Neuronal stem cell (in vitro differentiated cells): ENCODE data around the gene PRIM2.
"Not testable (repeated sequence)": the region's sequence is repeated elsewhere in the genome, so short reads cannot be mapped to it uniquely, and the experiment has no call there.

ENCODE experiments used
- DNase-seq: peaks from one replicate; pipeline ENCODE4 v3.0.0-alpha.2; 2013; ENCODE audit warnings: low spot score
- H2AFZ ChIP-seq: one replicate; pipeline ENCODE4 v1.6.1; 2013; ENCODE audit warnings: mild to moderate bottlenecking, low read length, inconsistent platforms
- H2AK5ac ChIP-seq: 2 replicates; pipeline ENCODE4 v1.6.1; 2013; ENCODE audit warnings: low read depth, mild to moderate bottlenecking, inconsistent platforms, low read length, moderate library complexity, mixed read lengths
- H2BK120ac ChIP-seq: 2 replicates; pipeline ENCODE4 v1.6.1; 2013; ENCODE audit warnings: low read depth, mild to moderate bottlenecking, inconsistent platforms, low read length, moderate library complexity, mixed read lengths
- H2BK12ac ChIP-seq: one replicate; pipeline ENCODE4 v1.6.1; 2013; ENCODE audit warnings: low read length, inconsistent platforms
- H2BK15ac ChIP-seq: 2 replicates; pipeline ENCODE4 v1.6.1; 2013; ENCODE audit warnings: mild to moderate bottlenecking, low read length, inconsistent platforms, mixed read lengths
- H2BK5ac ChIP-seq: one replicate; pipeline ENCODE4 v1.6.1; 2013; ENCODE audit warnings: inconsistent platforms, mild to moderate bottlenecking, low read length, moderate library complexity
- H3K14ac ChIP-seq: one replicate; pipeline ENCODE4 v1.6.1; 2013; ENCODE audit warnings: low read length, inconsistent platforms
- H3K18ac ChIP-seq: 2 replicates; pipeline ENCODE4 v1.6.1; 2013; ENCODE audit warnings: low read length, inconsistent platforms
- H3K23ac ChIP-seq: 2 replicates; pipeline ENCODE4 v1.6.1; 2013; ENCODE audit warnings: low read depth, mild to moderate bottlenecking, mixed read lengths, low read length, inconsistent platforms; ENCODE audit not compliant: poor library complexity
- H3K27ac ChIP-seq: replicated peaks from 3 replicates; pipeline ENCODE4 v1.5.1; 2013; ENCODE audit warnings: low read length, inconsistent platforms
- H3K27me3 ChIP-seq, 3 experiments: 2 replicates each; pipeline ENCODE4 v1.6.1; 2013; ENCODE audit warnings: low read length in 3 of 3, mild to moderate bottlenecking in 2 of 3, inconsistent platforms in 1 of 3, low read depth in 1 of 3, mixed read lengths in 1 of 3, moderate library complexity in 1 of 3; ENCODE audit not compliant: control insufficient read depth in 3 of 3, insufficient read depth in 3 of 3
- H3K36me3 ChIP-seq, 2 donors: replicated peaks in 1 of 2; 2 replicates each; pipeline ENCODE4 v1.6.1; 2013; ENCODE audit warnings: low read length in 2 of 2; ENCODE audit not compliant: control insufficient read depth in 2 of 2, insufficient read depth in 2 of 2
- H3K4ac ChIP-seq: 2 replicates; pipeline ENCODE4 v1.6.1; 2013; ENCODE audit warnings: inconsistent platforms, mild to moderate bottlenecking, low read length, moderate library complexity
- H3K4me1 ChIP-seq, 2 donors: 1 replicate in 1 of 2; 2 replicates in 1 of 2; pipeline ENCODE4 v1.6.1; 2013; ENCODE audit warnings: low read length in 2 of 2, low read depth in 1 of 2; ENCODE audit not compliant: control insufficient read depth in 2 of 2, insufficient read depth in 1 of 2
- H3K4me2 ChIP-seq: one replicate; pipeline ENCODE4 v1.6.1; 2013; ENCODE audit warnings: mild to moderate bottlenecking, low read length, inconsistent platforms; ENCODE audit not compliant: insufficient read depth, poor library complexity, severe bottlenecking
- H3K4me3 ChIP-seq, 2 donors: 2 replicates each; pipeline ENCODE4 v1.5.1; 2013; ENCODE audit warnings: low read length in 2 of 2, mild to moderate bottlenecking in 2 of 2, inconsistent platforms in 1 of 2, moderate library complexity in 1 of 2
- H3K79me1 ChIP-seq: one replicate; pipeline ENCODE4 v1.6.1; 2013; ENCODE audit warnings: low read depth, mild to moderate bottlenecking, inconsistent platforms, low read length, moderate library complexity
- H3K9ac ChIP-seq: one replicate; pipeline ENCODE4 v1.6.1; 2013; ENCODE audit warnings: mild to moderate bottlenecking, low read depth, low read length, inconsistent platforms; ENCODE audit not compliant: poor library complexity
- H3K9me3 ChIP-seq, 2 donors: replicated peaks in 1 of 2; 2 replicates each; pipeline versions ENCODE3 to v1.6.1; 2013; ENCODE audit warnings: low read length in 2 of 2, mild to moderate bottlenecking in 2 of 2, inconsistent platforms in 1 of 2, low read depth in 1 of 2, mixed read lengths in 1 of 2, moderate library complexity in 1 of 2; ENCODE audit not compliant: control insufficient read depth in 2 of 2, insufficient read depth in 1 of 2
- H4K8ac ChIP-seq: one replicate; pipeline ENCODE4 v1.6.1; 2013; ENCODE audit warnings: low read depth, mild to moderate bottlenecking, inconsistent platforms, low read length, moderate library complexity
- H4K91ac ChIP-seq: one replicate; pipeline ENCODE4 v1.6.1; 2013; ENCODE audit warnings: low read length, low read depth, mild to moderate bottlenecking, inconsistent platforms; ENCODE audit not compliant: poor library complexity
- WGBS, 2 donors: extraction: QIAGEN DNeasy Blood & Tissue Kit; methylation state at CpG; one replicate each; pipeline ENCODE4 v1.1.7; 2013; ENCODE audit warnings: missing lambda C conversion rate in 2 of 2, mixed read lengths in 1 of 2; ENCODE audit not compliant: insufficient read length in 2 of 2, insufficient replicate concordance in 1 of 2; ENCODE audit errors: extremely low coverage in 2 of 2; 5-methylcytosine and 5-hydroxymethylcytosine counted together

Gene PRIM2

GRCh38 chr6:57668108-57668507, 350.7 kb downstream of the PRIM2 start:
- not testable (repeated sequence) for H3K4ac ChIP-seq, H3K36me3 ChIP-seq, H3K14ac ChIP-seq, H3K23ac ChIP-seq, H4K8ac ChIP-seq, H3K4me1 ChIP-seq, H3K18ac ChIP-seq, H4K91ac ChIP-seq, H3K27ac ChIP-seq, H2BK12ac ChIP-seq, H2BK5ac ChIP-seq, H3K27me3 ChIP-seq, H3K4me3 ChIP-seq, H3K9me3 ChIP-seq, H2BK120ac ChIP-seq, H3K4me2 ChIP-seq, H3K9ac ChIP-seq, H2AFZ ChIP-seq, H3K79me1 ChIP-seq, DNase-seq, H2AK5ac ChIP-seq, H2BK15ac ChIP-seq

- not testable (repeated sequence) for H3K4me1 ChIP-seq, H3K4ac ChIP-seq, H2BK12ac ChIP-seq, H3K14ac ChIP-seq, H3K27ac ChIP-seq, H2BK15ac ChIP-seq, H3K27me3 ChIP-seq, H3K4me2 ChIP-seq, H2BK5ac ChIP-seq, H4K8ac ChIP-seq, H3K9ac ChIP-seq, H3K23ac ChIP-seq, H3K9me3 ChIP-seq, H3K36me3 ChIP-seq, H2BK120ac ChIP-seq, DNase-seq, H3K18ac ChIP-seq, H3K4me3 ChIP-seq, H3K79me1 ChIP-seq, H2AK5ac ChIP-seq, H4K91ac ChIP-seq
- no CpG with 5 or more reads among the region's 3 CpGs for WGBS, 2 donors
- peak overlapping the region; percentile 71 for H2AFZ ChIP-seq
Measured at GRCh38 chr6:57671237-57671636, 353.8 kb downstream of the PRIM2 start.

GRCh38 chr6:57671937-57672627, 354.7 kb downstream of the PRIM2 start:
- H3K4ac ChIP-seq, H3K4me2 ChIP-seq, H3K14ac ChIP-seq, H3K4me3 ChIP-seq, H3K36me3 ChIP-seq, H2BK5ac ChIP-seq, H2BK12ac ChIP-seq, DNase-seq, H3K27me3 ChIP-seq, H2BK120ac ChIP-seq, H2BK15ac ChIP-seq, H3K4me1 ChIP-seq, H2AK5ac ChIP-seq, H3K27ac ChIP-seq, H3K79me1 ChIP-seq, H3K9ac ChIP-seq, H4K91ac ChIP-seq, H3K9me3 ChIP-seq, H3K18ac ChIP-seq, H3K23ac ChIP-seq, H4K8ac ChIP-seq: not testable (repeated sequence)
- WGBS, 2 donors: no CpG with 5 or more reads among the region's 6 CpGs
- peak overlapping the region; percentile 40 for H2AFZ ChIP-seq

- not testable (repeated sequence) for H2AFZ ChIP-seq, DNase-seq
- no CpG with 5 or more reads among the region's 1 CpG for WGBS, 2 donors
Measured at GRCh38 chr6:57673281-57673680, 355.9 kb downstream of the PRIM2 start.

More at GRCh38 chr6:57673281-57673680, 355.9 kb downstream of the PRIM2 start:
- not testable (repeated sequence) for H2BK15ac ChIP-seq, H2BK120ac ChIP-seq, H2AK5ac ChIP-seq, H3K27ac ChIP-seq, H2BK5ac ChIP-seq, H3K27me3 ChIP-seq, H3K79me1 ChIP-seq, H3K9ac ChIP-seq, H3K23ac ChIP-seq, H3K36me3 ChIP-seq, H2BK12ac ChIP-seq, H4K8ac ChIP-seq, H3K4me3 ChIP-seq, H3K4ac ChIP-seq, H3K14ac ChIP-seq, H3K9me3 ChIP-seq, H4K91ac ChIP-seq, H3K4me2 ChIP-seq, H3K4me1 ChIP-seq, H3K18ac ChIP-seq
